Measurements from ENCODE around the gene SLC8A3. TPM values are rescaled to one million over a fixed set of nuclear protein-coding genes. Genes with fewer than 3 reads are reported as not detected.

Gene SLC8A3
- total RNA-seq, 2 experiments from 2014 or later, result not detected

- Histone ChIP-seq H3K9me3 (ENCODE audit: low read length) (no peaks in the 10 kb centered on the region), H3K9me2 (ENCODE audit: insufficient read depth, low read length) (no peaks in the 10 kb centered on the region), H3K27ac (ENCODE audit: low read depth, low read length, poor library complexity, severe bottlenecking) (no peak overlapping the region), H3K4me1 (ENCODE audit: insufficient read depth, low read length, poor library complexity, severe bottlenecking) (no peaks in the 10 kb centered on the region), H2AFZ (ENCODE audit: low read length) (no peak overlapping the region), H3K36me3 (ENCODE audit: insufficient read depth, low read length) (no peaks in the 10 kb centered on the region), H4K20me1 (ENCODE audit: insufficient read depth, low read length) (no peaks in the 10 kb centered on the region), H3K4me3 (ENCODE audit: low read depth, low read length, poor library complexity, severe bottlenecking) (no peak overlapping the region), H3K79me2 (ENCODE audit: insufficient read depth, low read depth, low read length) (no peaks in the 10 kb centered on the region), H3K4me2 (ENCODE audit: low read length) (no peak overlapping the region)
- TF ChIP-seq CTCF (conservative IDR thresholded peaks at IDR 0.05; ENCODE audit: low read length), result no peak
- no peak for TF ChIP-seq EZH2phosphoT487 (IDR thresholded peaks at IDR 0.05; ENCODE audit: borderline replicate concordance, low read depth, low read length)
- DNase-seq (ENCODE audit: low spot score), result no peak
- ChIA-PET POLR2A (no interaction called here), CTCF (ENCODE audit: unreplicated experiment) (no interaction called here)
- no TSS peak for BruUV-seq (replicated peaks)
- intact Hi-C loops (cut with micrococcal nuclease; ENCODE audit: unreplicated experiment), result no loop called here
Observed at GRCh38 chr14:70203686-70204085, 14.9 kb upstream of the SLC8A3 start.

- H3K9me2 ChIP-seq (ENCODE audit: insufficient read depth, low read length), result no peaks in the 10 kb centered on the region
- H3K36me3 ChIP-seq (ENCODE audit: insufficient read depth, low read length), result no peaks in the 10 kb centered on the region
- no peaks in the 10 kb centered on the region for H3K9me3 ChIP-seq (ENCODE audit: low read length)
- ChIA-PET CTCF (ENCODE audit: unreplicated experiment) (no interaction called here), POLR2A (no interaction called here)
- H4K20me1 ChIP-seq (ENCODE audit: insufficient read depth, low read length), result no peaks in the 10 kb centered on the region
- no peak overlapping the region for H3K4me3 ChIP-seq (ENCODE audit: low read depth, low read length, poor library complexity, severe bottlenecking)
- H3K27ac ChIP-seq (ENCODE audit: low read depth, low read length, poor library complexity, severe bottlenecking), result no peak overlapping the region
- intact Hi-C loops (cut with micrococcal nuclease; ENCODE audit: unreplicated experiment), result no loop called here
- H3K4me1 ChIP-seq (ENCODE audit: insufficient read depth, low read length, poor library complexity, severe bottlenecking), result no peaks in the 10 kb centered on the region
- no TSS peak for BruUV-seq (replicated peaks)
- no peak overlapping the region for H2AFZ ChIP-seq (ENCODE audit: low read length)
- DNase-seq (ENCODE audit: low spot score), result no peak
- no peak overlapping the region for H3K4me2 ChIP-seq (ENCODE audit: low read length)
- no peak for TF ChIP-seq CTCF (conservative IDR thresholded peaks at IDR 0.05; ENCODE audit: low read length)
- TF ChIP-seq EZH2phosphoT487 (IDR thresholded peaks at IDR 0.05; ENCODE audit: borderline replicate concordance, low read depth, low read length), result no peak
- no peaks in the 10 kb centered on the region for H3K79me2 ChIP-seq (ENCODE audit: insufficient read depth, low read depth, low read length)
Observed at GRCh38 chr14:70201994-70202393, 13.2 kb upstream of the SLC8A3 start.

GRCh38 chr14:70193396-70193795, 4.6 kb upstream of the SLC8A3 start:
- no TSS peak for BruUV-seq (replicated peaks)
- Histone ChIP-seq H3K79me2 (ENCODE audit: insufficient read depth, low read depth, low read length) (no peaks in the 10 kb centered on the region), H3K27ac (ENCODE audit: low read depth, low read length, poor library complexity, severe bottlenecking) (no peak overlapping the region), H3K4me1 (ENCODE audit: insufficient read depth, low read length, poor library complexity, severe bottlenecking) (no peaks in the 10 kb centered on the region), H3K36me3 (ENCODE audit: insufficient read depth, low read length) (no peaks in the 10 kb centered on the region), H3K9me3 (ENCODE audit: low read length) (no peaks in the 10 kb centered on the region), H2AFZ (ENCODE audit: low read length) (no peak overlapping the region), H3K9me2 (ENCODE audit: insufficient read depth, low read length) (no peaks in the 10 kb centered on the region), H3K4me2 (ENCODE audit: low read length) (no peak overlapping the region), H4K20me1 (ENCODE audit: insufficient read depth, low read length) (no peaks in the 10 kb centered on the region), H3K4me3 (ENCODE audit: low read depth, low read length, poor library complexity, severe bottlenecking) (no peak overlapping the region)
- ChIA-PET POLR2A (no interaction called here), CTCF (ENCODE audit: unreplicated experiment) (no interaction called here)
- DNase-seq (ENCODE audit: low spot score), result no peak
- intact Hi-C loops (cut with micrococcal nuclease; ENCODE audit: unreplicated experiment), result no loop called here
- TF ChIP-seq EZH2phosphoT487 (IDR thresholded peaks at IDR 0.05; ENCODE audit: borderline replicate concordance, low read depth, low read length) (no peak), CTCF (conservative IDR thresholded peaks at IDR 0.05; ENCODE audit: low read length) (no peak)
